ENCODE results near the gene FCAR. TPM values are rescaled to one million over a fixed set of nuclear protein-coding genes. Genes with fewer than 3 reads are reported as not detected.
"Not testable (repeated sequence)": the region's sequence is repeated elsewhere in the genome, so short reads cannot be mapped to it uniquely, and the experiment has no call there.

Gene FCAR
- total RNA-seq, 2 experiments from 2014 or later = 0.19 TPM; not detected in 1

GRCh38 chr19:54871696-54872095 is 2.3 kb upstream of the FCAR start:
- no peak overlapping the region for H3K27ac Mint-ChIP-seq
- DNase-seq (no peak), ATAC-seq (ENCODE audit: low read depth) (no peak)
- peaks cover 17% of the 10 kb centered on the region for H3K27me3 Mint-ChIP-seq
- peaks cover 9% of the 10 kb centered on the region for H3K4me1 Mint-ChIP-seq
- no peaks in the 10 kb centered on the region for H3K9me3 Mint-ChIP-seq
- no peaks in the 10 kb centered on the region for H3K36me3 Mint-ChIP-seq
- POLR2A ChIA-PET = no interaction called here
- no peak overlapping the region for H3K4me3 Mint-ChIP-seq

GRCh38 chr19:54875506-54875905 is 1.5 kb downstream of the FCAR start:
- DNase-seq = no peak
- no peak overlapping the region for H3K27ac Mint-ChIP-seq
- no peak overlapping the region for H3K4me3 Mint-ChIP-seq
- H3K27me3 Mint-ChIP-seq = peaks cover 37% of the 10 kb centered on the region
- ATAC-seq (ENCODE audit: low read depth) = peak; percentile 36
- no peaks in the 10 kb centered on the region for H3K9me3 Mint-ChIP-seq
- POLR2A ChIA-PET = no interaction called here
- H3K4me1 Mint-ChIP-seq = peaks cover 9% of the 10 kb centered on the region
- no peaks in the 10 kb centered on the region for H3K36me3 Mint-ChIP-seq

- Mint-ChIP-seq H3K27me3 (peaks cover 45% of the 10 kb centered on the region), H3K36me3 (no peaks in the 10 kb centered on the region), H3K4me3 (no peak overlapping the region), H3K4me1 (peaks cover 14% of the 10 kb centered on the region), H3K9me3 (no peaks in the 10 kb centered on the region), H3K27ac (no peak overlapping the region)
- POLR2A ChIA-PET = no interaction called here
- ATAC-seq (ENCODE audit: low read depth) (no peak), DNase-seq (no peak)
Observed at GRCh38 chr19:54877471-54877870, 3.4 kb downstream of the FCAR start.

GRCh38 chr19:54881884-54882283 is 7.8 kb downstream of the FCAR start:
- H3K36me3 Mint-ChIP-seq = no peaks in the 10 kb centered on the region
- H3K27me3 Mint-ChIP-seq = peaks cover 32% of the 10 kb centered on the region

GRCh38 chr19:54882758-54883157 is 8.7 kb downstream of the FCAR start:
- H3K27ac Mint-ChIP-seq = peak overlapping the region; percentile 90
- POLR2A ChIA-PET = interaction anchor here (1.2 to 1.7 kb wide), 2 partner anchors 159 to 198 kb away, joined by 3 to 8 read pairs; no protein-coding TSS in a partner anchor
- peak; percentile 87 for ATAC-seq (ENCODE audit: low read depth)
- no peaks in the 10 kb centered on the region for H3K9me3 Mint-ChIP-seq
- H3K36me3 Mint-ChIP-seq = no peaks in the 10 kb centered on the region
- peak; percentile 45 for DNase-seq
- H3K27me3 Mint-ChIP-seq = peaks cover 24% of the 10 kb centered on the region
- peak overlapping the region; percentile 76 for H3K4me3 Mint-ChIP-seq
- H3K4me1 Mint-ChIP-seq = peaks cover 9% of the 10 kb centered on the region

More at GRCh38 chr19:54881884-54882283, 7.8 kb downstream of the FCAR start:
- peaks cover 9% of the 10 kb centered on the region for H3K4me1 Mint-ChIP-seq
- no peaks in the 10 kb centered on the region for H3K9me3 Mint-ChIP-seq
- no peak overlapping the region for H3K4me3 Mint-ChIP-seq
- no peak overlapping the region for H3K27ac Mint-ChIP-seq
- ATAC-seq (ENCODE audit: low read depth) (no peak), DNase-seq (no peak)
- POLR2A ChIA-PET = interaction anchor here (0.9 to 1.7 kb wide), 4 partner anchors 160 to 278 kb away, joined by 3 to 8 read pairs (median 4); partner anchors contain the start of gene RDH13

GRCh38 chr19:54883228-54883627 is 9.2 kb downstream of the FCAR start:
- POLR2A ChIA-PET = interaction anchor here (1.2 kb wide), 1 partner anchor 197 kb away, joined by 3 read pairs; no protein-coding TSS in a partner anchor
- H3K4me3 Mint-ChIP-seq = no peak overlapping the region
- H3K27ac Mint-ChIP-seq = peak overlapping the region; percentile 90
- no peaks in the 10 kb centered on the region for H3K9me3 Mint-ChIP-seq
- no peak for DNase-seq
- H3K36me3 Mint-ChIP-seq = no peaks in the 10 kb centered on the region
- peak; percentile 8 for ATAC-seq (ENCODE audit: low read depth)
- peaks cover 20% of the 10 kb centered on the region for H3K27me3 Mint-ChIP-seq
- peaks cover 9% of the 10 kb centered on the region for H3K4me1 Mint-ChIP-seq

GRCh38 chr19:54888239-54888638 is 14.2 kb downstream of the FCAR start:
- H3K27me3 Mint-ChIP-seq = peaks cover 4% of the 10 kb centered on the region
- DNase-seq = no peak
- H3K4me3 Mint-ChIP-seq = no peak overlapping the region

GRCh38 chr19:54889566-54889965 is 15.5 kb downstream of the FCAR start:
- POLR2A ChIA-PET = no interaction called here
- Mint-ChIP-seq H3K27me3 (peaks cover 5% of the 10 kb centered on the region), H3K27ac (no peak overlapping the region), H3K36me3 (no peaks in the 10 kb centered on the region), H3K9me3 (no peaks in the 10 kb centered on the region), H3K4me1 (no peaks in the 10 kb centered on the region), H3K4me3 (no peak overlapping the region)
- ATAC-seq (ENCODE audit: low read depth) = no peak
- DNase-seq = no peak

More at GRCh38 chr19:54888239-54888638, 14.2 kb downstream of the FCAR start:
- Mint-ChIP-seq H3K9me3 (no peaks in the 10 kb centered on the region), H3K4me1 (no peaks in the 10 kb centered on the region), H3K27ac (no peak overlapping the region), H3K36me3 (no peaks in the 10 kb centered on the region)
- POLR2A ChIA-PET = no interaction called here
- no peak for ATAC-seq (ENCODE audit: low read depth)

GRCh38 chr19:54893406-54893805 is 19.4 kb downstream of the FCAR start:
- POLR2A ChIA-PET = interaction anchor here (0.7 kb wide), 1 partner anchor 27 kb away, joined by 3 read pairs; no protein-coding TSS in a partner anchor
- Mint-ChIP-seq H3K9me3 (no peaks in the 10 kb centered on the region), H3K4me1 (no peaks in the 10 kb centered on the region), H3K27ac (no peak overlapping the region), H3K27me3 (peaks cover 10% of the 10 kb centered on the region), H3K36me3 (no peaks in the 10 kb centered on the region), H3K4me3 (no peak overlapping the region)
- DNase-seq (no peak), ATAC-seq (ENCODE audit: low read depth) (no peak)

- not testable (repeated sequence) for H3K27ac Mint-ChIP-seq; H3K9me3 Mint-ChIP-seq; H3K4me3 Mint-ChIP-seq; ATAC-seq (ENCODE audit: low read depth); H3K4me1 Mint-ChIP-seq; DNase-seq; H3K36me3 Mint-ChIP-seq
- POLR2A ChIA-PET = interaction anchor here (0.7 kb wide), 1 partner anchor 26 kb away, joined by 3 read pairs; no protein-coding TSS in a partner anchor
- H3K27me3 Mint-ChIP-seq = peaks cover 10% of the 10 kb centered on the region
Observed at GRCh38 chr19:54894106-54894505, 20.1 kb downstream of the FCAR start.

- no peak for ATAC-seq (ENCODE audit: low read depth)
- no peak overlapping the region for H3K27ac Mint-ChIP-seq
- POLR2A ChIA-PET = no interaction called here
- no peak overlapping the region for H3K4me3 Mint-ChIP-seq
- DNase-seq = no peak
- H3K36me3 Mint-ChIP-seq = no peaks in the 10 kb centered on the region
- peaks cover 7% of the 10 kb centered on the region for H3K27me3 Mint-ChIP-seq
- H3K9me3 Mint-ChIP-seq = no peaks in the 10 kb centered on the region
- H3K4me1 Mint-ChIP-seq = no peaks in the 10 kb centered on the region
Observed at GRCh38 chr19:54896036-54896435, 22.0 kb downstream of the FCAR start.

- POLR2A ChIA-PET; DNase-seq; H3K36me3 Mint-ChIP-seq; H3K27me3 Mint-ChIP-seq; H3K9me3 Mint-ChIP-seq; H3K4me1 Mint-ChIP-seq; H3K27ac Mint-ChIP-seq; ATAC-seq (ENCODE audit: low read depth); H3K4me3 Mint-ChIP-seq: not testable (repeated sequence)
Observed at GRCh38 chr19:54898685-54899084, 24.6 kb downstream of the FCAR start.

GRCh38 chr19:54899646-54900045 is 25.6 kb downstream of the FCAR start:
- H3K27me3 Mint-ChIP-seq; ATAC-seq (ENCODE audit: low read depth); H3K27ac Mint-ChIP-seq; POLR2A ChIA-PET; H3K4me1 Mint-ChIP-seq; H3K4me3 Mint-ChIP-seq; H3K9me3 Mint-ChIP-seq; DNase-seq; H3K36me3 Mint-ChIP-seq: not testable (repeated sequence)

- ATAC-seq (ENCODE audit: low read depth); H3K4me3 Mint-ChIP-seq; H3K27ac Mint-ChIP-seq; DNase-seq; H3K9me3 Mint-ChIP-seq; H3K36me3 Mint-ChIP-seq; H3K4me1 Mint-ChIP-seq; POLR2A ChIA-PET: not testable (repeated sequence)
- H3K27me3 Mint-ChIP-seq = peaks cover 10% of the 10 kb centered on the region
Observed at GRCh38 chr19:54901153-54901552, 27.1 kb downstream of the FCAR start.

All from activated naive CD8-positive, alpha-beta T cell treated with anti-CD3 and anti-CD28 coated beads, Interleukin-2, amount 10 ng/mL, durations not matched to agents 7 days and 5 days (primary cell).